ENCODE data around the gene FAM3A.
"Not testable (repeated sequence)": the region's sequence is repeated elsewhere in the genome, so short reads cannot be mapped to it uniquely, and the experiment has no call there.

Gene FAM3A

GRCh38 chrX:154515966-154516655 is at the start of gene FAM3A:
Gene FAM3A, minus strand, starts transcription at chrX:154516232. Its CDS starts 460 bp downstream, at chrX:154515772.
- peak; percentile 74 for DNase-seq (ENCODE audit: low spot score)

DNA sequence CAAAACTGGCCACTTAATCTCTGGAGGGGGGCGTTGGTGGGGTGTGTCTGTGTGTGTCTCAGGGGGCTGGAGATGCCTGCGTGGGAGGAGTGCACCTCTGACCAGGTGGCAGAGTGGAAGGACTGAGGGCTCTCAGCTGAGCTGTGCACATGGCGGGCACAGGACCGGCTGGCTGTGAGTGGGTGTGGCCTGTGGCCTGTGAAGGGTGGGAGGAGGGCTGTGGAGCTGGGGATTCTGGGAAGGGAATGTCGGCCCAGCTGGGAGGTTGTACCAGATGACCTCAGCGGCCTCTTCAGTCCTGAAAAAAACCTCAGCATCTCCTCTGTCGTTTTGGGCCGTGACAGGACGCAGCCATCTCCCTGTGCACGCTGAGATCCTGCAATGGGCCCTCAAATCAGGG is 46.3 kb upstream of the FAM3A start:
- DNase-seq (ENCODE audit: low spot score) = not testable (repeated sequence)

DNA sequence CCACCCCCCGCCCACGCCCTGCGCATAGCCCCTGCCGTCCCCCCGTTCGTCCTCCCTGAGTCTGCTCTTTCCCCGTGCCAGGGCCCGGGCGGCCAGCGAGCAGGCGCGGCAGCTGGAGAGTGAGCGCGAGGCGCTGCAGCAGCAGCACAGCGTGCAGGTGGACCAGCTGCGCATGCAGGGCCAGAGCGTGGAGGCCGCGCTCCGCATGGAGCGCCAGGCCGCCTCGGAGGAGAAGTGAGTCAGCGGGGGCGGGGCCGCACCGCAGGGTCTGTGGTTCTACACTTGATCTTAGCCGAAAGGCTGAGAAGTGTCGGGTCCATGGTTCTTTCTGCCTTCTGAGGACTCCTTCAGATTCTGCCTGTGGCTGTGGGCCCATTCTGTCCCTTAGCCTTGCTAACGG is 44.3 kb upstream of the FAM3A start:
- not testable (repeated sequence) for DNase-seq (ENCODE audit: low spot score)

GRCh38 chrX:154558896-154559295 is 42.9 kb upstream of the FAM3A start:
- DNase-seq (ENCODE audit: low spot score) = not testable (repeated sequence)

DNA sequence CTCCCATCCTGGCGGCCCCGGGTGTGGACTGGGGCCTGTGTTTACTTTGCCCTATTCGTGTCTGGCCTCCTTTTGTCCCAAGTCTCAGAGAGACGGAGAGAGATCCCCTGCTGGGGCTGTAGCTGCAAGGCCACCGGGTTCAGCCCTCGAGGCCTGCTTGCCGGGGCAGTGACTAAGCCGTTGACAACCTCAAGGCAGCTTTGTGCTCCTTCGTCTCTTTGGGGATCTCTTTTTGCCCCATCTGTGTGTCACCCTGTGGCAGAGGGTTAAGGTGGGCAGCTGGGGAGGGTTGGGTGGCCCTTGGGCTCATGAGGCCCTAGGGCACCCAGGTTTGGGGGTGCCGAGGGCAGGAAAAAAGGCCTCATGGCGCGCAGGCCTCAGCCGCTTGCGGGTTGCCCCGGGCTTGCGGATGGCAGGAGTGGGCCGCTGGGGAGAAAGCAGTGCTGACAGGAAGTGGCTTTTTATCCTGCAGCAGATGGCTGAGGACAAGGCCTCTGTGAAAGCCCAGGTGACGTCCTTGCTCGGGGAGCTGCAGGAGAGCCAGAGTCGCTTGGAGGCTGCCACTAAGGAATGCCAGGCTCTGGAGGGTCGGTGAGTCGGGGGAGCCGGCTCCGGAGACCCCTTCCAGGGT is 42.1 kb upstream of the FAM3A start:
- not testable (repeated sequence) for DNase-seq (ENCODE audit: low spot score)

DNA sequence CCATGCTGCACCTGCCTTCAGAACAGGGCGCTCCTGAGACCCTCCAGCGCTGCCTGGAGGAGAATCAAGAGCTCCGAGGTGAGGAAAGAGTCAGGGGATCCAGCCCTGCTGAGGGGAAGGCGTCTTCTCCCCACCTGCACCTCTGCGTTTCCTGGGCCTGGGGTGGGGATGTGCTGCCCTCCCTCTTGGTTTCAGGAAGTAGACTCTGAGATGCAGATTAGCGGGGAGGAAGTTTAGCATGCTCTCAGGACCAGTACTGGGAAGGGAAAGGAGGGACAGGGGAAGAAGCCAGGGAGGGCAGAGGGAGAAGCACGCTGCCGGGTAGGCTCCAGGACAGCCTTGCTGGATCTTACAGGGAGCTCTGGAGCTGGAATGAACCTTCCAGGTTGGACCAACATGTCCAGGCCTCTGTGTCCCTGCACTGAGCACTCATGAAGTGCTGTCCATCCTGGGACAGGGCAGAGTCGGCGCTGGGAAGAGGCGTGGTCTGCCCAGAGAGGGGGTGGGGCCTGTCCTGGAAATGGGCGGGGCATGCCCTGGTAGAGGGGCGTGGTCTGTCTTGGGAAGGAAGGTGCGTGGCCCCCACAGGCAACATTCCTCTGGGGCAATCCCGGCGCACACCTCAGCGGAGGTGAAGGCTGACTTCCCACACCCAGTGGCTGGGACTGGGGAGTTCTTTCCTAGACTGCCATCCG is 36.2 kb upstream of the FAM3A start:
- not testable (repeated sequence) for DNase-seq (ENCODE audit: low spot score)

DNA sequence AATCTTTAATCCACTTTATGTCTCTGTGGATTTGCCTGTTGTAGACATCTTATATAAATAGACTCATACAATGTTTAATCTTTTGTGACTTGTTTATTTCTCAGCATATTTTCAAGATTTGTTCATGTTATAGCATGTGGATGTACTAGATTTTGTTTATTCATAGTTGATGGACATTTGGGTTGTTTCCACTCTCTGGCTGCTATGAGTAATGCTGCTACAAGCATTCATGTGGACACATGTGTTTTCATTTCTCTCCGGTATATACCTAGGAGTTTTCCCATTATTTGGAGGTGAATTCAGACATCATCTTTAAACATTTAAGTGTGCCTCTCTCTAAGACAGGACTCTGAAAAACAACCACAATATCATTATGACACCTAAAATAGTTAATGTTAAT is 33.7 kb upstream of the FAM3A start:
- no peak for DNase-seq (ENCODE audit: low spot score)

DNA sequence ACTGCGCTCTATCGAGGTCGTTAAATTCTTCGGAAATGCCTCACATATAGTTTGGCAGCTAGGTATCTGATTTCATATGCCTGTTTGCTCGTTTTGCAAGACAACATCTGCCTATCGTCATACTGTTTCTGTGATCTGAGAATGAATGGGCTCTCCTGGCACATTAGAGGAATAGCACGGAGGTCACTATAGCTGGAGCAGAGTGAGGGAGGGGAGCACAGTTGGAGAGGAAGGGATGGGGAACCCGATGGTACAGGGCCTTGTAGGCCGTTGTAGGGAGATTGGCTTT is 31.9 kb upstream of the FAM3A start:
- no peak for DNase-seq (ENCODE audit: low spot score)

- DNase-seq (ENCODE audit: low spot score) = peak; percentile 95
Observed at GRCh38 chrX:154547245-154548027, 31.4 kb upstream of the FAM3A start, which contains the start of gene IKBKG. Gene IKBKG, plus strand, starts transcription at chrX:154547620. Its CDS starts 4,383 bp downstream, at chrX:154552003.

- peak; percentile 85 for DNase-seq (ENCODE audit: low spot score)
Observed at GRCh38 chrX:154546354-154547244, 30.6 kb upstream of the FAM3A start, which contains the start of gene G6PD. Gene G6PD, minus strand, starts transcription at chrX:154546846. Its CDS starts 691 bp downstream, at chrX:154546155.

GRCh38 chrX:154545673-154546274 is 29.7 kb upstream of the FAM3A start:
- DNase-seq (ENCODE audit: low spot score) = no peak

GRCh38 chrX:154542723-154543424 is 26.8 kb upstream of the FAM3A start:
- DNase-seq (ENCODE audit: low spot score) = no peak

DNA sequence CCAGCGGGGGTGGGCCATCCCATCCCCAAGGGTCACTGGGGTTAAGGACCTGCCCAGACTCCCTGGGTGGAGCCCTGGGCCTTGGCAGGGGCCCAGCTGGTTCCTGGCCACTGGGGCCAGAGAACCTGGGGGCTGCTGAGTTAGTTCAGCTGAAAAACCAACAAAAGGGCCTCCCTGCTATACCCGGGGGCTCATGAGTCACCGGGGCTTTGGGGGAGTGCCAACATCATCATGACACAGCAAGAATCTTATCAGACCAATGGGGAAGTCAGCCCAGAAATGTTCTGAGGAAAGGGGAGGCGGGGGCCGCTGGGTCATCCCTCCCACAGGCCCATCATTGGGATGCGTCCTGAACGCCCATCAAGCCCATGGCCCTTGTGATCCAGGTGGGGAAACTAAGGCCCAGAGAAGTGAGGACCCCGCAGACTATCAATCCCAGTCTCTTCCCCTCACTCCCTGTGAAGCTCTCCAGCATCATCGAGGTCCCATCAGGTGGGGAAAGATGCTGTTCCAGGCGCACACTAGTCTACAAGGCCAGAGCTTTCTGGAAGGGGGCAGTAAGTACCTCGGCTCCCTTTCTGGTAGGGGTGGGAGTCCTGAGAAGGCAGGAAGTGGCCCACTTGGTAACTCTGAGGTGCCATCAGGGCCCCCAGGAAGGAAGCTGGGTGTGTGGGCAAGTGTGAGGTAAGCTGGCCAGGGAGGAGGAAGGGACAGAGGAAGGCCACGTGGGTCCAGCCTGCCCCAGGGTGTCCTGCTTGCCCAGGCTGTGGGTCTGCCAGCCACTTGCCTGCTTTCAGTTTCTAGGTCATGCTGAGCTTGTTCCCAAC is 26.1 kb upstream of the FAM3A start:
- peak; percentile 72 for DNase-seq (ENCODE audit: low spot score)

DNA sequence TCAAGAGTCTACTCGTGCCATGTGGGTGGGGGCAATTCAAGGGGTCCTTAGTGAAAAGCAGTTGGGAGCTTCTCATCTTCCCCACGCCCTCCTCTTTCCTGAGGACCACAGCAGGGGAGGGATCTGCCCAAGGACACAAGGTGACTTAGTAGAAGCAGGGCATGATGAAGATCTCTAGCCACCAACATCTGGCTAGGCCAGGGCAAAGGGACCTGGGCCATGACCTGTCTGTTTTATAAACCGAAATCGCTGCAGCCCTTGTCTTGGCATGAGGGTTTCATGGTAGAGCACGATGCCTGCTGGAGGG is 25.5 kb upstream of the FAM3A start:
- DNase-seq (ENCODE audit: low spot score) = no peak

- DNase-seq (ENCODE audit: low spot score) = no peak
Observed at GRCh38 chrX:154540897-154541535, 25.0 kb upstream of the FAM3A start.

DNA sequence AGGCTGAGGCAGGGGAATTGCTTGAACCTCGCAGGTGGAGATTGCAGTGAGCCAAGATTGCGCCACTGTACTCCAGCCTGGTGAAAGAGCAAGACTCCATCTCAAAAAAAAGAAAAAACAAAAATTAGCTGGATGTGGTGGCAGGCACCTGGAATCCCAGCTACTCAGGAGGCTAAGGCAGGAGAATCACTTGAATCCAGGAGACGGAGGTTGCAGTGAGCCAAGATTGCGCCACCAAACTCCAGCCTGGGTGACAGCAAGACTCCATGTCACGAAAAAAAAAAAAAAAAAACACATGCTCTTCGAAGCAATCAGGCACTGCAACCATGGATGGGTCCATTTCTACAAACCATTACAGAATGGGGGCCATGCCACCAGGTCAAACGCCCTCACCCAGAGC is 24.3 kb upstream of the FAM3A start:
- not testable (repeated sequence) for DNase-seq (ENCODE audit: low spot score)

- no peak for DNase-seq (ENCODE audit: low spot score)
Observed at GRCh38 chrX:154539077-154539476, 23.0 kb upstream of the FAM3A start.

DNA sequence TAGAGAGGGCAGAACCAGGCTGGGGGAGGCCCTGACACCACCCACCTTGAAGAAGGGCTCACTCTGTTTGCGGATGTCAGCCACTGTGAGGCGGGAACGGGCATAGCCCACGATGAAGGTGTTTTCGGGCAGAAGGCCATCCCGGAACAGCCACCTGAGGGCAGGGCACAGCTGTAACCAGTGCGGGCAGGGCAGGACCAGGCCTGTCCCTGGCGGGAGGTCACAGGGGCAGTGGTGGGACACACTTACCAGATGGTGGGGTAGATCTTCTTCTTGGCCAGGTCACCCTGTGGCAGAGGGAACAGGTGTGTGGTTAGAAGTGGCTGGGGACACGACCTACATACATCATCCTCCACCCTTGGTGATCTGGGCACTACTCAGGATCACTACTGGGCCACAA is 19.9 kb upstream of the FAM3A start:
- no peak for DNase-seq (ENCODE audit: low spot score)

All from COLO829 (cell line).